Activated CD8-positive, alpha-beta T cell treated with anti-CD3 and anti-CD28 coated beads for 36 hours (primary cell): Measurements from ENCODE around the gene ZNFX1. TPM values are rescaled to one million over a fixed set of nuclear protein-coding genes. Genes with fewer than 3 reads are reported as not detected.

ENCODE experiments used
- ATAC-seq: fragments of 200-7000 bp; cut with Tn5 transposase; one replicate; pipeline ENCODE4 v1.10.0; 2021; ENCODE audit warnings: mild to moderate bottlenecking, moderate library complexity
- CTCF ChIA-PET: fragments of 350-600 bp; sonication (Branson Sonifier 250); formaldehyde crosslinking; loops from one replicate; lab custom pipeline; 2021; ENCODE audit warnings: antibody characterized with exemption; lab: Charles Lee
- POLR2A ChIA-PET: fragments of 350-600 bp; sonication (Branson Sonifier 250); formaldehyde crosslinking; loops from one replicate; lab custom pipeline; 2021; ENCODE audit warnings: antibody characterized with exemption; lab: Charles Lee
- DNase-seq: peaks from one replicate; pipeline ENCODE4 v3.0.0-alpha.2; 2020
- H3K27ac Mint-ChIP-seq: one replicate; pipeline ENCODE4 v1.8.0; 2021; ENCODE audit warnings: mild to moderate bottlenecking, mixed read lengths
- H3K27me3 Mint-ChIP-seq: one replicate; pipeline ENCODE4 v1.8.0; 2021; ENCODE audit warnings: mixed read lengths
- H3K36me3 Mint-ChIP-seq: one replicate; pipeline ENCODE4 v1.8.0; 2021; ENCODE audit warnings: low read depth, mixed read lengths
- H3K4me1 Mint-ChIP-seq: one replicate; pipeline ENCODE4 v1.8.0; 2021; ENCODE audit warnings: low read depth, mixed read lengths
- H3K4me3 Mint-ChIP-seq: one replicate; pipeline ENCODE4 v1.8.0; 2021; ENCODE audit warnings: mild to moderate bottlenecking, moderate library complexity, mixed read lengths
- H3K9me3 Mint-ChIP-seq: one replicate; pipeline ENCODE4 v1.8.0; 2021; ENCODE audit warnings: mixed read lengths
- CTCF ChIP-seq: fragments of 200-600 bp; IDR thresholded peaks from one replicate; pipeline ENCODE4 v1.8.0; 2022; ENCODE audit warnings: antibody characterized with exemption, mild to moderate bottlenecking
- intact Hi-C: fragments of 100-400 bp; cut with micrococcal nuclease; formaldehyde crosslinking; loops from one replicate; pipeline ENCODE4 v1.10.0; 2022
- total RNA-seq, 2 experiments: library from RNA; stranded (reverse); gene quantifications; one replicate each; pipeline ENCODE4 v1.2.3, GENCODE V29; 2021

The ZNFX1 gene
- total RNA-seq, result 10 to 100 TPM; 27.4 to 27.7 TPM

DNA sequence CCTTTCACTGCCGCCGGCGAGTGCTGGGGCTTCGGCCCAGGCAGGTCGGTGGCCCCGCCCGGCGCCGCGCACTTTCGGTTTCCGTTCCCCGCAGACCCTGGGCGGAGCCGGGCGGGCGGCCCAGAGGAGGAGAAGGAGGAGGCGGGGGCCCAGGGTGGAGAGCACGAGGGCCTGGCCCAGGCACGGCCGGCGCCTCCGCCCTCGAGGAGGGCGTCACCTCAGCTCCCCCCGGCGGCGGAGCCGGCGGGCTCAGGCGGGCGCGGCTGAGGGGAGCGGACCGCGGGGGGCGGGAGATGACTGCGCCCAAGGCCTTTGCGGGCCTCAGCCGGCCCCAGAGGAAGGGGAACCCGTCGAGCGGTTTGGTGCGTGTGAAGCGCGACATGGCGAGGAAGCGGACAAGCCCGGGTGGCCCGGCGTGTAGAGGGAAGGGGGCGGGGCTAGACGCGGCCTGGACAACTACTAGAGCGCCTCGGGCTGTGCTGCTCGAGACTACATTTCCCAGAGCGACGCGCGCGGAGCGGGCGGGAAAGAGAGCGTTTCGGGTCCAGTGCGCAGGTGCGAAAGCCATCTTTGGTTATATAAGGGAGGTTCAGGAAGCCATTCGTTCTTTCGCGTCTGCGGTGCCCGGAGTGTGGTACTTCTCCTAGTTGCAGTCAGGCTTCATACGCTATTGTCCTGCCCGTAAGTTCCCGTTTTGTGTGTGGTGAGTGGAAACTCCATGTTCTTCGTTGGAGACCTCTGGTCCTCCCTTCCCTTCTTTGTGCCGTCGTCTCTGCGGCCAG lies at the start of gene ZNFX1:
Gene ZNFX1, minus strand, starts transcription at position 22 of the 782 bp plus-strand sequence. CDS start 2,218 bp downstream, outside the sequence.
- peak within 1 kb of the TSS; percentile 100 for H3K4me3 Mint-ChIP-seq
- H3K27ac Mint-ChIP-seq, result peak within 1 kb of the TSS; percentile 100
- peaks cover 45% of the 10 kb centered on the region for H3K4me1 Mint-ChIP-seq
- TF ChIP-seq CTCF, result no peak
- ChIA-PET POLR2A (interaction anchor here (0.5 to 8.4 kb wide), 16 partner anchors 11 to 1746 kb away, joined by 3 to 148 read pairs (median 4); partner anchors contain the start of genes CSE1L, DDX27 and STAU1), CTCF (no interaction called here)
- ATAC-seq (peak; percentile 81), DNase-seq (peak; percentile 100)
- H3K27me3 Mint-ChIP-seq, result peaks cover 2% of the 10 kb centered on the region
- H3K9me3 Mint-ChIP-seq, result peaks cover 10% of the 10 kb centered on the region
- intact Hi-C loops, result no loop called here
- H3K36me3 Mint-ChIP-seq, result peaks cover 75% of the 10 kb centered on the region

DNA sequence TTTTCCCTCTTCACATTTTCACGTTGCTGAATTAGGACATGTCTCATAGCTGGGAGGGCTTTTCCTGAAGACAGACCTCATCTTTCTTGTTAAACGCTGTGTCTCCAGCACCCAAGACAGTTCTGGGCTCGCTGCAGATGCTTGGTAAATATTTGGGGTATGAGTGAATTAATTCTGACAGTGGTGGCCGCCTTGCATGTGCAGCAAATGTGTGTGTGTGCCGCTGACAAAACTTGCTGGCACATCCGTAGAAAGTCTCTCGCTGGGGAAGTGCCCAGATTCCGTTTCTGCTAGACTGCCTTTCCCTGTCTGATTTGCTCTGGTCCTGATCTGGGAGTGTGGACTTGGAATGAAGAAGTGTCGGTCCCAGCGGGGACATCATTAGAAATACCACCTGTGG lies 48.2 kb upstream of the ZNFX1 start:
- H3K36me3 Mint-ChIP-seq, result no peaks in the 10 kb centered on the region
- peaks cover 16% of the 10 kb centered on the region for H3K4me1 Mint-ChIP-seq
- DNase-seq (no peak), ATAC-seq (no peak)
- CTCF ChIA-PET, result no interaction called here
- intact Hi-C loops, result no loop called here
- POLR2A ChIA-PET, result interaction anchor here (1.0 kb wide), 1 partner anchor 46 kb away, joined by 3 read pairs; no protein-coding TSS in a partner anchor
- TF ChIP-seq CTCF, result no peak
- H3K9me3 Mint-ChIP-seq, result no peaks in the 10 kb centered on the region
- no peak overlapping the region for H3K27ac Mint-ChIP-seq
- peaks cover 14% of the 10 kb centered on the region for H3K27me3 Mint-ChIP-seq
- no peak overlapping the region for H3K4me3 Mint-ChIP-seq

- CTCF ChIA-PET, result interaction anchor here (0.7 kb wide), 1 partner anchor 9 kb away, joined by 3 read pairs; no protein-coding TSS in a partner anchor
- no peak overlapping the region for H3K4me3 Mint-ChIP-seq
- no peak for TF ChIP-seq CTCF
- POLR2A ChIA-PET, result interaction anchor here (0.7 to 1.7 kb wide), 3 partner anchors 11 to 43 kb away, joined by 3 to 5 read pairs (median 5); no protein-coding TSS in a partner anchor
- H3K27ac Mint-ChIP-seq, result peak overlapping the region; percentile 57
- peaks cover 23% of the 10 kb centered on the region for H3K27me3 Mint-ChIP-seq
- ATAC-seq, result no peak
- H3K9me3 Mint-ChIP-seq, result no peaks in the 10 kb centered on the region
- peaks cover 21% of the 10 kb centered on the region for H3K4me1 Mint-ChIP-seq
- DNase-seq, result no peak
- no peaks in the 10 kb centered on the region for H3K36me3 Mint-ChIP-seq
- intact Hi-C loops, result no loop called here
Measured at GRCh38 chr20:49324306-49324705, 46.4 kb upstream of the ZNFX1 start.

DNA sequence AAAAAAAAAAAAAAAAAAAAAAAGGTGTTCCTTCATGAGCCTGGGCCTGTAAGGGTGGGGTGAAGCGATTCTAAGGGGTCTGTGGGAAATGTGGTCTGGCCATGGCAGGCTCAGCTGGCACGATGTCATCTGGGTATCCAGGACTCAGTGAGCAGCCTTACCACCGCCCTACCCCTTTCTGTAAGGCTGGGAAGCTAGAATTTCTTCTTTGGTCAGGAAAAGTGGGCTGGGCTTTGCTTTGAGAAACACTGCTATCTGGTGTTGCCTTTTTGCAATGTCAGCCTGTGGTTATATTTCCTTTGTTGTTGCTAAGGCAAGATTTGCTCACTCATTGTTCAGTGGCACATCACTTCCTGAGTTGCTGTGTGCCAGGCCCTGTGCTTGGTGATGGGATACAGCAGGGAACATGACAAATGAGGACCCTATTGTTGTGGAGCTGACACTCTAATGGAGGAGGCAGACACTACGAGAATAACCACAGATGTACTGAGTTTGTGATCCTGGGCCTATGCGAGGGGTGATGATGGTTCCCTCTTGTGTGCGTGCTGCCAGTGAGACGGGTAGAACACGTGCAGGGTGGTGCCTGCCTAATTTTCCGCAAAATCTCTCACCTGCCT lies 45.9 kb upstream of the ZNFX1 start:
- DNase-seq (peak; percentile 37), ATAC-seq (peak; percentile 87)
- H3K4me3 Mint-ChIP-seq, result no peak overlapping the region
- H3K27me3 Mint-ChIP-seq, result peaks cover 28% of the 10 kb centered on the region
- H3K36me3 Mint-ChIP-seq, result no peaks in the 10 kb centered on the region
- intact Hi-C loops, result no loop called here
- H3K27ac Mint-ChIP-seq, result peak overlapping the region; percentile 57
- ChIA-PET CTCF (interaction anchor here (0.7 to 1.0 kb wide), 3 partner anchors 9 to 41 kb away, joined by 3 read pairs; no protein-coding TSS in a partner anchor), POLR2A (interaction anchor here (0.7 to 1.7 kb wide), 3 partner anchors 10 to 42 kb away, joined by 3 to 5 read pairs (median 5); no protein-coding TSS in a partner anchor)
- H3K9me3 Mint-ChIP-seq, result no peaks in the 10 kb centered on the region
- TF ChIP-seq CTCF, result peak; percentile 29
- H3K4me1 Mint-ChIP-seq, result peaks cover 26% of the 10 kb centered on the region
